Adipocyte (in vitro differentiated cells): ENCODE data around the gene UTRN.

Experiments used
- DNase-seq: peaks from one replicate; pipeline ENCODE4 v3.0.0-alpha.2; 2015; ENCODE audit warnings: low read depth
- H3K27me3 ChIP-seq: replicated peaks from 2 replicates; pipeline ENCODE4 v1.7.0; 2013; ENCODE audit warnings: mild to moderate bottlenecking, low read length, moderate library complexity; ENCODE audit not compliant: control insufficient read depth, insufficient read depth
- H3K36me3 ChIP-seq: 2 replicates; pipeline ENCODE4 v1.7.0; 2013; ENCODE audit warnings: low read length, mild to moderate bottlenecking, moderate library complexity; ENCODE audit not compliant: control insufficient read depth, insufficient read depth, severe bottlenecking
- H3K4me1 ChIP-seq: 2 replicates; pipeline ENCODE4 v1.7.0; 2013; ENCODE audit warnings: mild to moderate bottlenecking, low read length, moderate library complexity; ENCODE audit not compliant: control insufficient read depth, insufficient read depth
- H3K4me3 ChIP-seq: 2 replicates; pipeline ENCODE4 v1.7.0; 2013; ENCODE audit warnings: mild to moderate bottlenecking, low read length, moderate library complexity
- H3K9ac ChIP-seq: 2 replicates; pipeline ENCODE4 v1.7.0; 2013; ENCODE audit warnings: mild to moderate bottlenecking, low read length, moderate library complexity
- H3K9me3 ChIP-seq: 2 replicates; pipeline ENCODE4 v1.7.0; 2013; ENCODE audit warnings: mild to moderate bottlenecking, low read length, moderate library complexity; ENCODE audit not compliant: control insufficient read depth

UTRN gene

GRCh38 chr6:144330017-144330987 lies 45.2 kb downstream of the UTRN start:
- Histone ChIP-seq H3K27me3 (no peaks in the 10 kb centered on the region), H3K9me3 (no peaks in the 10 kb centered on the region), H3K4me3 (no peak overlapping the region), H3K4me1 (peaks cover 1% of the 10 kb centered on the region), H3K9ac (no peak overlapping the region), H3K36me3 (no peaks in the 10 kb centered on the region)
- no peak for DNase-seq

DNA sequence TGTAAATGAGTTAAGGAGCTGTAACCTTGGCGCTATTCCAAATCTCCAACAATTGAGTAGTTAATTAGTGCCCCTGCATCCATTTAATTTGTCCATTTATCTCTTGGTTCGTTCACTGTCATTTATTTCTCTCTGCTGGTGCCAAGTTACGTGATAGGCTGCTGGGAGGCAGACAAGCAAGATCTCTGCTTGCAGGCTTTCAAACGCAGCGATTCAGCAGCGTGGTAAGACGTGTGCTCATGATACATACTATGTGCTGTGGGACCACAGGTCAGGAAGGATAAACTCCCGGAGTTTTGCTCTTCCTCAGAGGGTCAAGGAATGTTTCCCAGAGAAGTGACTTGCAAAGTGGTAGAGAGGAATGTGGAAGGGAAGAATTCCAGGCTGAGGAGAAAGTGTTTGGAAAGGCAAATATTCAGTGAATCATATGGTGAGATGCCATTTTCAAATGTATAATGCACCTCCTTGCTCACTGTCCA lies 46.4 kb downstream of the UTRN start:
- H3K4me3 ChIP-seq: no peak overlapping the region
- no peak overlapping the region for H3K9ac ChIP-seq
- no peaks in the 10 kb centered on the region for H3K9me3 ChIP-seq
- DNase-seq: no peak
- H3K36me3 ChIP-seq: no peaks in the 10 kb centered on the region
- no peaks in the 10 kb centered on the region for H3K4me1 ChIP-seq
- H3K27me3 ChIP-seq: no peaks in the 10 kb centered on the region

GRCh38 chr6:144332177-144332576 lies 47.0 kb downstream of the UTRN start:
- H3K4me3 ChIP-seq: no peak overlapping the region
- H3K36me3 ChIP-seq: no peaks in the 10 kb centered on the region
- H3K9ac ChIP-seq: no peak overlapping the region
- H3K27me3 ChIP-seq: no peaks in the 10 kb centered on the region
- no peaks in the 10 kb centered on the region for H3K9me3 ChIP-seq
- H3K4me1 ChIP-seq: no peaks in the 10 kb centered on the region
- DNase-seq: no peak

DNA sequence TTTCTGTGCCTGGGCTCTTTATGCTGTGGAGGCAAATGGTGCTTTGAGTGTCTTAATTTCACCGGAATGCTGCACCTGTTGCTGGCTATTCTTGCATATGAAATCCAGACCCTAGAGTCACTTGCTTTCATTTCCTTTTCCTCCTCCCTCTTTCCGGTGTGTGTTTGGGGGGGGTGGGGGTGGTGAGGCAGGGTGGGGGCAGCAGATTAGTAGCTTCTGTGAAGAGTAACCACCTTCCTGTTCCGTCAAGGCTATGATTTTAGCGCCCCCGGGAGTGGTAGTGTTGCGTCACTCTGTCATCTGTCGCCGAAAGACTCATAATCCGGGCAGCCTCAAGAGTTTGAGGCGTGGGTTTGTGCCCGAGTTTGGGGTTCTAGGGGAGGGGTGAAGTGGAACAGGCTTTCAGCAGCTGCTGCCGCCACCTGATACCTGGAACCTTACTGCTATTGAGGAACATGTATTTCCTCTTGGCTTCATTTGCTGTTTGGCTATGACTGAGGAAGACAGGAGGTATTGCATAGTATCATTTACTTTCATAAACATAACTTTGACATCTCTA lies 49.1 kb downstream of the UTRN start:
- no peaks in the 10 kb centered on the region for H3K36me3 ChIP-seq
- DNase-seq: no peak
- no peaks in the 10 kb centered on the region for H3K9me3 ChIP-seq
- H3K9ac ChIP-seq: no peak overlapping the region
- no peak overlapping the region for H3K4me3 ChIP-seq
- no peaks in the 10 kb centered on the region for H3K27me3 ChIP-seq
- peaks cover 3% of the 10 kb centered on the region for H3K4me1 ChIP-seq
